ENCODE measurements around the gene HK1.

DNA sequence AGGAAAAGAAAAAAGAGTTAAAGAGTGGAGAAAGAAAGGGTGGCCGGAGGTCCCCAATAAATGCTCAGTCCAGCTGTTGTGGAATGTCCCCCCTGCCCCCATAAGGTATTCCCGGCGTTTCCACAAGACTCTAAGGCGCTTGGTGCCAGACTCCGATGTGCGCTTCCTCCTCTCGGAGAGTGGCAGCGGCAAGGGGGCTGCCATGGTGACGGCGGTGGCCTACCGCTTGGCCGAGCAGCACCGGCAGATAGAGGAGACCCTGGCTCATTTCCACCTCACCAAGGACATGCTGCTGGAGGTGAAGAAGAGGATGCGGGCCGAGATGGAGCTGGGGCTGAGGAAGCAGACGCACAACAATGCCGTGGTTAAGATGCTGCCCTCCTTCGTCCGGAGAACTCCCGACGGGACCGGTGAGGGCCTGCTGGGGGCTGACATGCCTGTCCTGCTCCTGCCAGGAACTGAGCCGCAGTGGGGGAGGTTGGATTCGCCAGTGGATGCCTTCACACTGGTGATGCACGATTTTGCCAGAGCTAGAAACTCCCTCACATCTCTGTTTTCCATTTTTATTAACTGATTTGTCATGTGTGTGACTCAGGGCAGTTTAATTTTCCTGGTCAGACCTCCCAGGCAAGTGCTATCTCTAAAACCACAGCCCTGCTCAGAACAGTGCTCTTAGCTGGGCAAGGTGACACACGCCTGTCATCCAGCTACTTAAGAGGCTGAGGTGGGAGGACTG, 104.3 kb downstream of the HK1 start:
- TF ChIP-seq, protein P1, sequence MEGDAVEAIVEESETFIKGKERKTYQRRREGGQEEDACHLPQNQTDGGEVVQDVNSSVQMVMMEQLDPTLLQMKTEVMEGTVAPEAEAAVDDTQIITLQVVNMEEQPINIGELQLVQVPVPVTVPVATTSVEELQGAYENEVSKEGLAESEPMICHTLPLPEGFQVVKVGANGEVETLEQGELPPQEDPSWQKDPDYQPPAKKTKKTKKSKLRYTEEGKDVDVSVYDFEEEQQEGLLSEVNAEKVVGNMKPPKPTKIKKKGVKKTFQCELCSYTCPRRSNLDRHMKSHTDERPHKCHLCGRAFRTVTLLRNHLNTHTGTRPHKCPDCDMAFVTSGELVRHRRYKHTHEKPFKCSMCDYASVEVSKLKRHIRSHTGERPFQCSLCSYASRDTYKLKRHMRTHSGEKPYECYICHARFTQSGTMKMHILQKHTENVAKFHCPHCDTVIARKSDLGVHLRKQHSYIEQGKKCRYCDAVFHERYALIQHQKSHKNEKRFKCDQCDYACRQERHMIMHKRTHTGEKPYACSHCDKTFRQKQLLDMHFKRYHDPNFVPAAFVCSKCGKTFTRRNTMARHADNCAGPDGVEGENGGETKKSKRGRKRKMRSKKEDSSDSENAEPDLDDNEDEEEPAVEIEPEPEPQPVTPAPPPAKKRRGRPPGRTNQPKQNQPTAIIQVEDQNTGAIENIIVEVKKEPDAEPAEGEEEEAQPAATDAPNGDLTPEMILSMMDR (IDR thresholded peaks at IDR 0.05; ENCODE audit: borderline replicate concordance, extremely low read depth, low read length, poor library complexity, severe bottlenecking) = no peak
- TF ChIP-seq EZH2 (IDR thresholded peaks at IDR 0.05; ENCODE audit: borderline replicate concordance, low read depth, low read length, severe bottlenecking) = no peak
